ENCODE data around the gene DDC. TPM values are rescaled to one million over a fixed set of nuclear protein-coding genes. Genes with fewer than 3 reads are reported as not detected.

Gene DDC
- total RNA-seq, 1 donor from 2014 or later = not detected

- ATAC-seq = no peak
Observed at GRCh38 chr7:50411332-50411731, 153.9 kb downstream of the DDC start.

- ATAC-seq = peak; percentile 19
Observed at GRCh38 chr7:50409856-50410745, 155.1 kb downstream of the DDC start.

Other genes starting within 250 kb of the DDC start
- 15.9 TPM for gene FIGNL1, start 115.1 kb downstream of the DDC start, total RNA-seq
- gene GRB10, start 217.5 kb upstream of the DDC start, total RNA-seq = 14.2 TPM